22Rv1 (cell line): ENCODE measurements around the gene NOPCHAP1.
A peak's percentile ranks its signal among the peaks of the same experiment; 100 is the strongest.
"Not testable (repeated sequence)": the region's sequence is repeated elsewhere in the genome, so short reads cannot be mapped to it uniquely, and the experiment has no call there.

Source experiments
- H3K27ac ChIP-seq: fragments of 450-650 bp; 2 replicates; pipeline ENCODE4 v1.5.1; 2017
- ZFX ChIP-seq: fragments of 450-650 bp; IDR thresholded peaks from 2 replicates; pipeline ENCODE4 v1.6.1; 2017; ENCODE audit warnings: antibody characterized with exemption, borderline replicate concordance
- TF ChIP-seq, protein P1 (sequence below): fragments of 450-650 bp; IDR thresholded peaks from 2 replicates; pipeline ENCODE4 v1.5.1; 2017; ENCODE audit warnings: mild to moderate bottlenecking

The NOPCHAP1 gene

GRCh38 chr12:104976703-104977102, 9.4 kb upstream of the NOPCHAP1 start:
- TF ChIP-seq, protein P1, sequence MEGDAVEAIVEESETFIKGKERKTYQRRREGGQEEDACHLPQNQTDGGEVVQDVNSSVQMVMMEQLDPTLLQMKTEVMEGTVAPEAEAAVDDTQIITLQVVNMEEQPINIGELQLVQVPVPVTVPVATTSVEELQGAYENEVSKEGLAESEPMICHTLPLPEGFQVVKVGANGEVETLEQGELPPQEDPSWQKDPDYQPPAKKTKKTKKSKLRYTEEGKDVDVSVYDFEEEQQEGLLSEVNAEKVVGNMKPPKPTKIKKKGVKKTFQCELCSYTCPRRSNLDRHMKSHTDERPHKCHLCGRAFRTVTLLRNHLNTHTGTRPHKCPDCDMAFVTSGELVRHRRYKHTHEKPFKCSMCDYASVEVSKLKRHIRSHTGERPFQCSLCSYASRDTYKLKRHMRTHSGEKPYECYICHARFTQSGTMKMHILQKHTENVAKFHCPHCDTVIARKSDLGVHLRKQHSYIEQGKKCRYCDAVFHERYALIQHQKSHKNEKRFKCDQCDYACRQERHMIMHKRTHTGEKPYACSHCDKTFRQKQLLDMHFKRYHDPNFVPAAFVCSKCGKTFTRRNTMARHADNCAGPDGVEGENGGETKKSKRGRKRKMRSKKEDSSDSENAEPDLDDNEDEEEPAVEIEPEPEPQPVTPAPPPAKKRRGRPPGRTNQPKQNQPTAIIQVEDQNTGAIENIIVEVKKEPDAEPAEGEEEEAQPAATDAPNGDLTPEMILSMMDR, result peak; percentile 20; the same call in 1 of the 2 replicates
- TF ChIP-seq ZFX, result no peak
- H3K27ac ChIP-seq, result no peak overlapping the region

DNA sequence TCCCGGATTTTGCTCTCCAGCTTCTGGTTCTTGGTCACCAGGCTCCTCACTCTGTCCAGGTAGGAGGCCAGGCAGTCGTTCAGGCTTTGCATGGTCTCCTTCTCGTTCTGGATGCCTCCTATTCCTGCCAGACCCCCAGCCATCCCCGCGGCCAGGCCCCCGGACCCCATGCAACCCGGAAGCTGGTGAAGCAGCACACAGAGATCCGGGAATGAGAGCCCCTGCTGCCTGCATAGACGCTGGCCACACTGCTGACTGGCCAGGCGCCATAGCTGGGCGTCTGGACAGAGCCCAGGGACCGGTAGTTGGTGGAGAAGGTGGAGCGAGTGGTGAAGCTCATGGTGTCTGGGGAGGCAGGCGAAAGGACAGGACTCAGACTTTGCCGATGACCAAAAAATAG, 8.4 kb upstream of the NOPCHAP1 start:
- not testable (repeated sequence) for H3K27ac ChIP-seq

GRCh38 chr12:104985206-104985605, 910 bp upstream of the NOPCHAP1 start:
- H3K27ac ChIP-seq, result no peak overlapping the region
- TF ChIP-seq ZFX, result no peak
- TF ChIP-seq, protein P1, result 0 out of 2 replicates have a peak, but pooled peaks have one; percentile 9

DNA sequence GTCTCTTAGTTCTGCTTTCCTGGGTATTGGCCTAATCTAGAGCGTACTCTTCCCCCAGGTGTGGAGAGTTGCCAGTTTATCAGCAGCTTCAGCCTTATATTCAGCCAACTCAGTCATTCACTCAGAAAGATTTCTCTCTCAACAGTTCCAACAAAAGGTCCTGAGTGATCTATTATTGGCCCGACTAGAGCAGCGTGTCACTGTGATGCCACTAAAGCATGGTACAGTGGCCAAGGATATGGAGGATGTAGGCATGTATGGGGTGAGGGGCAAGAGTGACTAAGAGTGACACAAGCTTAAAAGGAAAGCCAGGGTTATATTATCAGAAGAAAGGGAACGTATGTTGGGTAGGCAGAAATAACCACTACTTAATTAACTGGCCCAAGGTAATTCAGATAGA, 4.8 kb downstream of the NOPCHAP1 start:
- TF ChIP-seq, protein P1, result no peak
- TF ChIP-seq ZFX, result no peak
- no peak overlapping the region for H3K27ac ChIP-seq

DNA sequence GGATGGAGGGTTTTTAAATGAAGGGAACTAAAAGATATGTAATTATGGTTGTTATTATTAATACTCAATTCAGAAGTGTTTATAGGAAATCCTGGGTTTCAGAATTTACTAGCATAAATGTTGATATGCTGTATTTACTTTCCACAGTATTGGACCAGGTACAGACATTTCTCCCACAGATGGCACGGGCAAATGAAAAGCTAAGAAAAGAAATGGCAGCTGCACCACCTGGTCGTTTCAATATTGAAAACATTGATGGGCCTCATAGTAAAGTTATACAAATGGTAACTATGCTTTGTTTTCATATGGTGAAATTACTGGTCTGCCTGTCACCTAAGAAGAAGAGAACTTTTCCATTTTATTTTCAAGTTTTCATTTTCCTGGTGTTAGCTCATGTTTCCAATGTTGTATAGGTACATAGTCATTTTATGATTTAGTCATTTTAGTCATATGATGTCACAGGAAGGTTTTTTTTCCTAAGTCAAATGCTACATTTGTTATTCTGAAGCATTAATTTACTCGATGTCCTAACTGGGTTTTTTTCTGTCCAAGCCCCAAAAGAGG, 5.5 kb downstream of the NOPCHAP1 start:
- TF ChIP-seq, protein P1, result no peak
- no peak for TF ChIP-seq ZFX
- H3K27ac ChIP-seq, result no peak overlapping the region

- no peak for TF ChIP-seq ZFX
- TF ChIP-seq, protein P1, result no peak
- H3K27ac ChIP-seq, result no peak overlapping the region
Observed at GRCh38 chr12:104994336-104994735, 8.2 kb downstream of the NOPCHAP1 start.

DNA sequence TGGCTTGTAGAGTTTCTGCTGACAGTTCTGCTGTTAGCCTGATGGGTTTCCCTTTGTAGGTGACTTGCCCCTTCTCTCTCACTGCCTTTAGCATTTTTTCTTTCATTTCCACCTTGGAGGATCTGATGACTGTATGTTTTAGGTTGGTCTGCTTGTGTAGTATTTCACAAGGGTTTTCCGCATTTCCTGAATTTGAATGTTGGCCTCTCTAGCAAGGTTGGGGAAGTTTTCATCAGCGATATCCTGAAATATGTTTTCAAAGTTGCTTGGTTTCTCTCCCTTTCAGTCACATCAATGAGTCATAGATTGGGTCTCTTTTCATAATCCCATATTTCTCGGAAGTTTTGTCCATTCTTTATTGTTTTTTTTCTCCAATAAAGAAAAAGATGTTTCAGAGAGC, 11.4 kb downstream of the NOPCHAP1 start:
- TF ChIP-seq, protein P1, result no peak
- TF ChIP-seq ZFX, result no peak
- no peak overlapping the region for H3K27ac ChIP-seq
